Umbilical cord (tissue), 2 donors: Measurements from ENCODE around the gene UBE2M. TPM values are rescaled to one million over a fixed set of nuclear protein-coding genes. Genes with fewer than 3 reads are reported as not detected.
A peak's percentile ranks its signal among the peaks of the same experiment; 100 is the strongest.

Experiments used
- DNase-seq: peaks from one replicate; pipeline ENCODE4 v3.0.0-alpha.2; 2015; ENCODE audit warnings: low spot score
- total RNA-seq: library from RNA; depleted of rRNA; stranded (reverse); fragments of >200 nt; gene quantifications from one replicate; pipeline ENCODE4 v1.2.3, GENCODE V29; 2014; ENCODE audit warnings: low replicate concordance; ENCODE audit not compliant: insufficient read depth

UBE2M gene
- total RNA-seq, 1 donor from 2014 or later = 32.7 TPM

GRCh38 chr19:58555920-58556621 is 2.3 kb downstream of the UBE2M start:
- no peak for DNase-seq

GRCh38 chr19:58555369-58555885 is 3.0 kb downstream of the UBE2M start:
- DNase-seq = no peak

GRCh38 chr19:58554494-58555368 is 3.7 kb downstream of the UBE2M start, which contains the start of gene CHMP2A:
Gene CHMP2A (minus strand): TSS chr19:58555105. CDS start chr19:58554212, 893 bp downstream.
- DNase-seq = peak; percentile 98

- DNase-seq = no peak
These were observed 4.5 kb downstream of the UBE2M start for GRCh38 chr19:58553799-58554493.

DNA sequence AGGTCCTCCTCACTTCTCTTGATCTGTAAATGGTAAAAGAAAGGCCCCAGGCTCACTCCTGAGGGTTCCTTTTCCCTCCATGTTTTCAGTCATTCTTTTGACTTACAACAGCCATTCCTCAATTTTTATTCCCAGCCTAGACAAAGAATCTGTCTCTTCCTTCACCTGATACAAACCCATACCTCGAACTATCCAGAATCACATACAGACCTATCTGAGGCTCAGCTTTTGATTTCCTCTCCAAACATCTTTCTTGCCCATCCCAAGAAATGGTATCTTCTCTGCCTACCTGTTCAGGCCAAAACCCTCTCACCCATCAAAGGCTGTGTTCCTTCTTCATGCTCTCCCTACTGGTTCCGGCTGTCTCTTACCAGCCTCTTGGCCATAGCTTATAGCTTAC is 5.8 kb downstream of the UBE2M start:
- DNase-seq = no peak

- DNase-seq = no peak
These were observed 6.6 kb downstream of the UBE2M start for GRCh38 chr19:58551577-58552471.

GRCh38 chr19:58551123-58551497 is 7.3 kb downstream of the UBE2M start:
- no peak for DNase-seq

DNA sequence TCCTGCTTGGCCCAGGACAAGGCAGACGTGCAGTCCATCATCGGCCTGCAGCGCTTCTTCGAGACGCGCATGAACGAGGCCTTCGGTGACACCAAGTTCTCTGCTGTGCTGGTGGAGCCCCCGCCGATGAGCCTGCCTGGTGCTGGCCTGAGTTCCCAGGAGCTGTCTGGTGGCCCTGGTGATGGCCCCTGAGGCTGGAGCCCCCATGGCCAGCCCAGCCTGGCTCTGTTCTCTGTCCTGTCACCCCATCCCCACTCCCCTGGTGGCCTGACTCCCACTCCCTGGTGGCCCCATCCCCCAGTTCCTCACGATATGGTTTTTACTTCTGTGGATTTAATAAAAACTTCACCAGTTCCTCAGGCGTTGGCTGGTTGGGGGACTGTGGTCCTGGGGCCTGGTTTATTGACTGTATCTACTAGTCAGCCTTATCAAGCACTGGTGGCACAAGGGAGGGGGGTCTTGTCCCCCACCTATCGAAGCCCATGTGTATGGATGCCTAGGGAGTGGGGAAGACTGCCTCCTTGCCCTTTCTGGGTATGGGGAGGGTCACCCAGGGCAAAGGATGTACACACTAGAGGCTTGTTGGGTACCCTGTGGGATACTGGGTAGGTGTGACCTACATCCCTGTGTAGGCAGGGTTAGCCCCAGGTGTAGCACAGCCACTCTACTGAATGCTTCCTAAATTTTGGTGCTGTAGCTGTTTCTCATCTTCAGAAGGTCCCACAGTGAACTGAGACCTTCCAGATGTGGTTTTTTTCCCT is 7.9 kb downstream of the UBE2M start:
- DNase-seq = no peak

DNA sequence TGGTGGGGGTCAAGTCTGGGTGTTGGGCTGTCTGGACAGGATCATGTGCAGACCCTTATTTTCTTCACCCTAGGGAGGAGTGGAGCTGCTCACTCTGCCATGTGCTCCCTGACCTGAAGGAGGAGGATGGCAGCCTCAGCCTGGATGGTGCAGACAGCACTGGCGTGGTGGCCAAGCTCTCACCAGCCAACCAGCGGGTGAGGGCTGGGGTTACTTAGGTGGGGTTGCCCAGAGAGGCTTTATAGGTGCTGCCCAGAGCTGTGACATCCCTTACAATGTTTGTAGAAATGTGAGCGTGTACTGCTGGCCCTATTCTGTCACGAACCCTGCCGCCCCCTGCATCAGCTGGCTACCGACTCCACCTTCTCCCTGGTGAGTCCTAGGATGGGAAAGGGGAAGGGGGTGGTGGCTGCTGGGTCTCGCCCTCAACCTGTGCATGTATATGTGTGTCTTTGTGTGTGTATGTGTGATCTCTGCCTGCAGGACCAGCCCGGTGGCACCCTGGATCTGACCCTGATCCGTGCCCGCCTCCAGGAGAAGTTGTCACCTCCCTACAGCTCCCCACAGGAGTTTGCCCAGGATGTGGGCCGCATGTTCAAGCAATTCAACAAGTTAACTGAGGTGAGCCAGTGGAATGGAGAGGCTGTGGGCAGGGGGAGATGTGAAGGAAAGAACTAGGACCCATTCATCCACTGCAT is 8.6 kb downstream of the UBE2M start:
- no peak for DNase-seq

DNA sequence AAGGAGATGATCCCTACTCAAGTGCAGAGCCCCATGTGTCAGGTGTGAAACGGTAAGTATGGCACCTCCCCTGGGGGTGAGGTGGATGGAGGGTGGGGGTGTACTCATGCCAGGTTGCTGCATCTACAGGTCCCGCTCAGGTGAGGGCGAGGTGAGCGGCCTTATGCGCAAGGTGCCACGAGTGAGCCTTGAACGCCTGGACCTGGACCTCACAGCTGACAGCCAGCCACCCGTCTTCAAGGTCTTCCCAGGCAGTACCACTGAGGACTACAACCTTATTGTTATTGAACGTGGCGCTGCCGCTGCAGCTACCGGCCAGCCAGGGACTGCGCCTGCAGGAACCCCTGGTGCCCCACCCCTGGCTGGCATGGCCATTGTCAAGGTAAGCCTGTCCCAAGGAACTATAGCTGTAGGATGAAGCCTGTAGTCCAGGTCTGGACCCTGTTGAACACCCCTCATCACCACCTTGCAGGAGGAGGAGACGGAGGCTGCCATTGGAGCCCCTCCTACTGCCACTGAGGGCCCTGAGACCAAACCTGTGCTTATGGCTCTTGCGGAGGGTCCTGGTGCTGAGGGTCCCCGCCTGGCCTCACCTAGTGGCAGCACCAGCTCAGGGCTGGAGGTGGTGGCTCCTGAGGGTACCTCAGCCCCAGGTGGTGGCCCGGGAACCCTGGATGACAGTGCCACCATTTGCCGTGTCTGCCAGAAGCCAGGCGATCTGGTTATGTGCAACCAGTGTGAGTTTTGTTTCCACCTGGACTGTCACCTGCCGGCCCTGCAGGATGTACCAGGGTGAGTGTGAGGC is 9.3 kb downstream of the UBE2M start:
- DNase-seq = no peak

DNA sequence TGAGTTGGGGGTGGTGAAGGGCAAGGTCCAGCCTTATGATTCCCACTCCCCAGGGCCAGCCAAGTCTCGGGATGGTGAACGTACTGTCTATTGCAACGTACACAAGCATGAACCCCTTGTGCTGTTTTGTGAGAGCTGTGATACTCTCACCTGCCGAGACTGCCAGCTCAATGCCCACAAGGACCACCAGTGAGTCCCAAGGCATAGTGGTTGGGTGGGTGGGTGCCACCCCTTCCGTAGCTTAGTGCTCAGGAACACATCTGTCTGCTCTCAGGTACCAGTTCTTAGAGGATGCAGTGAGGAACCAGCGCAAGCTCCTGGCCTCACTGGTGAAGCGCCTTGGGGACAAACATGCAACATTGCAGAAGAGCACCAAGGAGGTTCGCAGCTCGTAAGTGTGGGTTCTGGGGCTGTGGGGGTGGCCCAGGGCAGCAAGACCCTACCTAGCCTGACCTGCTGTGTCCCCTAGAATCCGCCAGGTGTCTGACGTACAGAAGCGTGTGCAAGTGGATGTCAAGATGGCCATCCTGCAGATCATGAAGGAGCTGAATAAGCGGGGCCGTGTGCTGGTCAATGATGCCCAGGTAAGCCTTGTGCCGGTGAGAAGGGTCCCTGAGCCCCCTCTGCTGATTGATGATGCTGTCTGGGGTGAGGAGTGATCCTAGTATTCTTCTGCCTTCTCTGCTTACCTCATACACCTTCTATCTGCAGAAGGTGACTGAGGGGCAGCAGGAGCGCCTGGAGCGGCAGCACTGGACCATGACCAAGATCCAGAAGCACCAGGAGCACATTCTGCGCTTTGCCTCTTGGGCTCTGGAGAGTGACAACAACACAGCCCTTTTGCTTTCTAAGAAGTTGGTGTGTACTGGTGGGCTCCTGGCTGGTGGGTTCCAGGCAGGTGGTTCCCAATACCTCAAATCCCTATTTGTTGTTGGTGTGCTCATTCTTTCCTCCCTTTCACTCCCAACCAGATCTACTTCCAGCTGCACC is 10.8 kb downstream of the UBE2M start:
- DNase-seq = no peak

- DNase-seq = no peak
These were observed 12.3 kb downstream of the UBE2M start for GRCh38 chr19:58546019-58546530.

DNA sequence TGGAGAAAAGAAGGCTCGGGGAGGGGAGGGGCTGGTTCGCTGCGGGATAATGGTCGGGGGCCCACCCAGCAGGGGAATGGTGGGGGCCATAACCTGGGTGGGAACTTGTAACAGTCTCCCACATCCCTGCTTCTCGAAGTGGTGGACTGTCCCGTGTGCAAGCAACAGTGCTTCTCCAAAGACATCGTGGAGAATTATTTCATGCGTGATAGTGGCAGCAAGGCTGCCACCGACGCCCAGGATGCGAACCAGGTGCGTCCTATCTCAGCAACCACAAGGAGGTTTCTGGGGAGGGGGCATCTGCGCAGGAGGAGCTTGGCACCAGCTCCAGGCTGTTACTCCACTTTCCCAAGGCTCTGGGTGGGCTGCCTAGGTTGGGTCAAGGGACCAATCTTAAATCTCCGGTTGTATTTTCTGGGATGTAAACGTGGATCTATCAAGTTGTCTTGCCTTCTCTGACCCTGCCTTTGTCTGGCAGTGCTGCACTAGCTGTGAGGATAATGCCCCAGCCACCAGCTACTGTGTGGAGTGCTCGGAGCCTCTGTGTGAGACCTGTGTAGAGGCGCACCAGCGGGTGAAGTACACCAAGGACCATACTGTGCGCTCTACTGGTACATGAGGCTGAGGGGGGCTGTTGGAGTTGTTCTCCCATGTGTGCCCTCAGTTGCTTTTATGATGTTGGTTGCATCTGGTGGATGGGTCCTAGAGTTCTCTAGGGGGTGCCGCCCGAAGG is 13.0 kb downstream of the UBE2M start:
- no peak for DNase-seq

DNA sequence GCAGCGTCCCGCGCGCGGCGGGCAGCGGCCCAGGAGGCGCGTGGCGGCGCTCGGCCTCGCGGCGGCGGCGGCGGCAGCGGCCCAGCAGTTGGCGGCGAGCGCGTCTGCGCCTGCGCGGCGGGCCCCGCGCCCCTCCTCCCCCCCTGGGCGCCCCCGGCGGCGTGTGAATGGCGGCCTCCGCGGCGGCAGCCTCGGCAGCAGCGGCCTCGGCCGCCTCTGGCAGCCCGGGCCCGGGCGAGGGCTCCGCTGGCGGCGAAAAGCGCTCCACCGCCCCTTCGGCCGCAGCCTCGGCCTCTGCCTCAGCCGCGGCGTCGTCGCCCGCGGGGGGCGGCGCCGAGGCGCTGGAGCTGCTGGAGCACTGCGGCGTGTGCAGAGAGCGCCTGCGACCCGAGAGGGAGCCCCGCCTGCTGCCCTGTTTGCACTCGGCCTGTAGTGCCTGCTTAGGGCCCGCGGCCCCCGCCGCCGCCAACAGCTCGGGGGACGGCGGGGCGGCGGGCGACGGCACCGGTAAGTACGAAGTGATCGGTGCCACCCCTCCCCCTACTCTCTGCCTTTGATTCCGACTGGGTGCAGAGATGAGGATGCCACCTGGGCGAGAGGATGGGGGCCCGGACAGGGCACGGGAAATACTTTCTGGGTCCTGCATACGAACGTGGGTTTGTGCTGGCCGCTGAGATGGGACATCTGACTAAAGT is 13.7 kb downstream of the UBE2M start:
- no peak for DNase-seq

GRCh38 chr19:58543826-58544590 is 14.4 kb downstream of the UBE2M start, which contains the start of gene TRIM28:
Gene TRIM28 (plus strand): TSS chr19:58544064. CDS start chr19:58544758, 694 bp downstream.
- peak; percentile 100 for DNase-seq
